ENCODE data around the gene MAGEA2B.
"Not testable (repeated sequence)": the region's sequence is repeated elsewhere in the genome, so short reads cannot be mapped to it uniquely, and the experiment has no call there.

GRCh38 chrX:152713195-152713594 is 1.2 kb upstream of the MAGEA2B start:
- not testable (repeated sequence) for TF ChIP-seq CTCF (conservative IDR thresholded peaks at IDR 0.05); ZFX (IDR thresholded peaks at IDR 0.05)
